GM12875 (cell line): ENCODE results near the gene EMILIN2.
"Not testable (repeated sequence)": the region's sequence is repeated elsewhere in the genome, so short reads cannot be mapped to it uniquely, and the experiment has no call there.

Experiments used
- H3K4me3 ChIP-seq: one replicate; pipeline ENCODE4 v1.5.1; 2011; ENCODE audit warnings: low read depth, low read length, control low read depth
- CTCF ChIP-seq: IDR thresholded peaks from 2 replicates; pipeline ENCODE4 v1.5.1; 2011; ENCODE audit warnings: low read depth, mild to moderate bottlenecking, control low read depth, inconsistent platforms, low read length, moderate library complexity, borderline replicate concordance; ENCODE audit not compliant: insufficient read depth

Gene EMILIN2

GRCh38 chr18:2826581-2826980, 20.2 kb upstream of the EMILIN2 start:
- no peak overlapping the region for H3K4me3 ChIP-seq
- TF ChIP-seq CTCF, result no peak

GRCh38 chr18:2827061-2827460, 19.7 kb upstream of the EMILIN2 start:
- no peak overlapping the region for H3K4me3 ChIP-seq

GRCh38 chr18:2836118-2836517, 10.7 kb upstream of the EMILIN2 start:
- H3K4me3 ChIP-seq, result not testable (repeated sequence)

More at GRCh38 chr18:2827061-2827460, 19.7 kb upstream of the EMILIN2 start:
- TF ChIP-seq CTCF, result no peak

- not testable (repeated sequence) for H3K4me3 ChIP-seq
Measured at GRCh38 chr18:2837290-2837689, 9.5 kb upstream of the EMILIN2 start.

GRCh38 chr18:2839202-2839601, 7.6 kb upstream of the EMILIN2 start:
- no peak for TF ChIP-seq CTCF

GRCh38 chr18:2840521-2840920, 6.3 kb upstream of the EMILIN2 start:
- H3K4me3 ChIP-seq, result no peak overlapping the region
- TF ChIP-seq CTCF, result no peak

More at GRCh38 chr18:2839202-2839601, 7.6 kb upstream of the EMILIN2 start:
- no peak overlapping the region for H3K4me3 ChIP-seq

GRCh38 chr18:2843146-2843545, 3.7 kb upstream of the EMILIN2 start:
- TF ChIP-seq CTCF, result no peak
- H3K4me3 ChIP-seq, result no peak overlapping the region

- no peak overlapping the region for H3K4me3 ChIP-seq
- TF ChIP-seq CTCF, result no peak
Measured at GRCh38 chr18:2845172-2845571, 1.6 kb upstream of the EMILIN2 start.
